H9 (cell line): ENCODE measurements around the gene ERF. TPM values are rescaled to one million over a fixed set of nuclear protein-coding genes. Genes with fewer than 3 reads are reported as not detected.

Experiments
- DNase-seq: peaks from one replicate; pipeline ENCODE4 v3.0.0-alpha.2; 2017
- H2AFZ ChIP-seq: one replicate; pipeline ENCODE4 v1.6.1; 2013; ENCODE audit warnings: mild to moderate bottlenecking, low read length, control low read depth, moderate library complexity
- H2AK5ac ChIP-seq: 2 replicates; pipeline ENCODE4 v1.6.1; 2013; ENCODE audit warnings: low read length, control low read depth, mixed read lengths; ENCODE audit not compliant: insufficient read length
- H2BK120ac ChIP-seq: one replicate; pipeline ENCODE4 v1.6.1; 2013; ENCODE audit warnings: low read depth, mild to moderate bottlenecking, low read length, control low read depth, inconsistent platforms; ENCODE audit not compliant: poor library complexity, severe bottlenecking
- H2BK12ac ChIP-seq: 2 replicates; pipeline ENCODE4 v1.6.1; 2013; ENCODE audit warnings: low read length, control low read depth, mixed read lengths, low read depth; ENCODE audit not compliant: insufficient read length
- H2BK15ac ChIP-seq: 2 replicates; pipeline ENCODE4 v1.6.1; 2013; ENCODE audit warnings: low read depth, low read length, control low read depth
- H2BK20ac ChIP-seq: one replicate; pipeline ENCODE4 v1.6.1; 2013; ENCODE audit warnings: low read depth, mild to moderate bottlenecking, low read length, control low read depth, inconsistent platforms; ENCODE audit not compliant: poor library complexity, severe bottlenecking
- H2BK5ac ChIP-seq: 2 replicates; pipeline ENCODE4 v1.6.1; 2013; ENCODE audit warnings: low read length, control low read depth, mixed read lengths; ENCODE audit not compliant: insufficient read length
- H3K14ac ChIP-seq: 2 replicates; pipeline ENCODE4 v1.6.1; 2013; ENCODE audit warnings: low read length, control low read depth; ENCODE audit not compliant: insufficient read depth
- H3K18ac ChIP-seq: 2 replicates; pipeline ENCODE4 v1.6.1; 2013; ENCODE audit warnings: low read depth, mild to moderate bottlenecking, mixed read lengths, low read length, control low read depth; ENCODE audit not compliant: insufficient read length
- H3K23ac ChIP-seq: 2 replicates; pipeline ENCODE4 v1.6.1; 2013; ENCODE audit warnings: low read length, control low read depth, mixed read lengths, low read depth; ENCODE audit not compliant: insufficient read length
- H3K23me2 ChIP-seq: 2 replicates; pipeline ENCODE4 v1.6.1; 2013; ENCODE audit warnings: low read depth, mild to moderate bottlenecking, mixed read lengths, low read length, control low read depth; ENCODE audit not compliant: insufficient read length, poor library complexity, severe bottlenecking
- H3K27ac ChIP-seq: 2 replicates; pipeline ENCODE4 v1.5.1; 2013; ENCODE audit warnings: low read length, control low read depth, mixed read lengths, low read depth; ENCODE audit not compliant: insufficient read length
- H3K27me3 ChIP-seq: 2 replicates; pipeline ENCODE4 v1.6.1; 2013; ENCODE audit warnings: low read length, control low read depth, inconsistent platforms; ENCODE audit not compliant: insufficient read depth
- H3K4ac ChIP-seq: 2 replicates; pipeline ENCODE4 v1.6.1; 2013; ENCODE audit warnings: low read depth, mild to moderate bottlenecking, control low read depth, inconsistent platforms, low read length, moderate library complexity
- H3K4me1 ChIP-seq: 2 replicates; pipeline ENCODE4 v1.6.1; 2013; ENCODE audit warnings: low read length, control low read depth, inconsistent platforms; ENCODE audit not compliant: insufficient read depth
- H3K4me2 ChIP-seq: 2 replicates; pipeline ENCODE4 v1.6.1; 2013; ENCODE audit warnings: low read length, control low read depth, mixed read lengths; ENCODE audit not compliant: insufficient read length, insufficient read depth
- H3K56ac ChIP-seq: 2 replicates; pipeline ENCODE4 v1.6.1; 2013; ENCODE audit warnings: low read depth, mild to moderate bottlenecking, mixed read lengths, low read length, control low read depth; ENCODE audit not compliant: insufficient read length
- H3K79me1 ChIP-seq: 2 replicates; pipeline ENCODE4 v1.6.1; 2013; ENCODE audit warnings: low read depth, mild to moderate bottlenecking, moderate library complexity, low read length, control low read depth, inconsistent platforms; ENCODE audit not compliant: insufficient read depth, poor library complexity, severe bottlenecking
- H3K79me2 ChIP-seq: 2 replicates; pipeline ENCODE4 v1.6.1; 2013; ENCODE audit warnings: low read length, control low read depth, inconsistent platforms; ENCODE audit not compliant: insufficient read depth
- H3K9ac ChIP-seq: 2 replicates; pipeline ENCODE4 v1.6.1; 2013; ENCODE audit warnings: low read length, control low read depth, mixed read lengths; ENCODE audit not compliant: insufficient read length; ENCODE audit errors: extremely low read depth
- H3K9me3 ChIP-seq: one replicate; pipeline ENCODE4 v1.6.1; 2013; ENCODE audit warnings: low read depth, low read length, inconsistent platforms; ENCODE audit not compliant: control insufficient read depth
- H3T11ph ChIP-seq: one replicate; pipeline ENCODE4 v1.6.1; 2013; ENCODE audit warnings: mild to moderate bottlenecking, low read length, control low read depth, inconsistent platforms
- H4K20me1 ChIP-seq: one replicate; pipeline ENCODE4 v1.6.1; 2013; ENCODE audit not compliant: control insufficient read depth, insufficient read length, insufficient read depth
- H4K5ac ChIP-seq: 2 replicates; pipeline ENCODE4 v1.6.1; 2013; ENCODE audit warnings: low read depth, mild to moderate bottlenecking, mixed read lengths, low read length, control low read depth; ENCODE audit not compliant: insufficient read length
- H4K8ac ChIP-seq: replicated peaks from 2 replicates; pipeline ENCODE4 v1.6.1; 2013; ENCODE audit warnings: low read length, control low read depth, mixed read lengths, low read depth; ENCODE audit not compliant: insufficient read length
- H4K91ac ChIP-seq: 2 replicates; pipeline ENCODE4 v1.6.1; 2013; ENCODE audit warnings: low read depth, mild to moderate bottlenecking, moderate library complexity, mixed read lengths, low read length, control low read depth; ENCODE audit not compliant: insufficient read length
- H3K27ac Mint-ChIP-seq, 3 experiments: 2 replicates in 2 of 3; 3 replicates in 1 of 3; pipeline ENCODE4 v1.8.0; 2020 to 2021; ENCODE audit warnings: mixed read lengths in 3 of 3, mild to moderate bottlenecking in 1 of 3, moderate library complexity in 1 of 3
- H3K27me3 Mint-ChIP-seq: 2 replicates; pipeline ENCODE4 v1.8.0; 2021; ENCODE audit warnings: low read depth, mild to moderate bottlenecking, moderate library complexity, mixed read lengths
- H3K36me3 Mint-ChIP-seq, 3 experiments: 2 replicates in 2 of 3; 3 replicates in 1 of 3; pipeline ENCODE4 v1.8.0; 2020 to 2021; ENCODE audit warnings: low read depth in 3 of 3, mixed read lengths in 3 of 3; ENCODE audit not compliant: insufficient read depth in 1 of 3
- H3K4me1 Mint-ChIP-seq, 2 experiments: 2 replicates each; pipeline ENCODE4 v1.8.0; 2020; ENCODE audit warnings: mixed read lengths in 2 of 2
- H3K4me3 Mint-ChIP-seq, 2 experiments: 2 replicates in 1 of 2; 3 replicates in 1 of 2; pipeline ENCODE4 v1.8.0; 2020 to 2021; ENCODE audit warnings: mild to moderate bottlenecking in 2 of 2, mixed read lengths in 2 of 2, moderate library complexity in 1 of 2
- H3K9me3 Mint-ChIP-seq, 2 experiments: 2 replicates in 1 of 2; 3 replicates in 1 of 2; pipeline ENCODE4 v1.8.0; 2020; ENCODE audit warnings: mild to moderate bottlenecking in 2 of 2, mixed read lengths in 2 of 2, moderate library complexity in 1 of 2
- WGBS: extraction: QIAGEN DNeasy Blood & Tissue Kit; methylation state at CpG from one replicate; pipeline ENCODE4 v1.1.7; 2013; ENCODE audit warnings: missing lambda C conversion rate, low lambda C conversion rate, mixed read lengths; ENCODE audit not compliant: insufficient read length; ENCODE audit errors: extremely low coverage; 5-methylcytosine and 5-hydroxymethylcytosine counted together
- total RNA-seq: library from RNA; stranded (reverse); gene quantifications from 2 replicates; pipeline ENCODE4 v1.2.1, GENCODE V29; 2021
- TF ChIP-seq, protein P1 (sequence below): fragments of 200-600 bp; sonication (generic); conservative IDR thresholded peaks from 3 replicates; pipeline ENCODE4 v1.8.0; 2021; ENCODE audit warnings: antibody characterized with exemption, mild to moderate bottlenecking

Gene ERF
- total RNA-seq, 1 experiment from 2014 or later: 126 TPM

DNA sequence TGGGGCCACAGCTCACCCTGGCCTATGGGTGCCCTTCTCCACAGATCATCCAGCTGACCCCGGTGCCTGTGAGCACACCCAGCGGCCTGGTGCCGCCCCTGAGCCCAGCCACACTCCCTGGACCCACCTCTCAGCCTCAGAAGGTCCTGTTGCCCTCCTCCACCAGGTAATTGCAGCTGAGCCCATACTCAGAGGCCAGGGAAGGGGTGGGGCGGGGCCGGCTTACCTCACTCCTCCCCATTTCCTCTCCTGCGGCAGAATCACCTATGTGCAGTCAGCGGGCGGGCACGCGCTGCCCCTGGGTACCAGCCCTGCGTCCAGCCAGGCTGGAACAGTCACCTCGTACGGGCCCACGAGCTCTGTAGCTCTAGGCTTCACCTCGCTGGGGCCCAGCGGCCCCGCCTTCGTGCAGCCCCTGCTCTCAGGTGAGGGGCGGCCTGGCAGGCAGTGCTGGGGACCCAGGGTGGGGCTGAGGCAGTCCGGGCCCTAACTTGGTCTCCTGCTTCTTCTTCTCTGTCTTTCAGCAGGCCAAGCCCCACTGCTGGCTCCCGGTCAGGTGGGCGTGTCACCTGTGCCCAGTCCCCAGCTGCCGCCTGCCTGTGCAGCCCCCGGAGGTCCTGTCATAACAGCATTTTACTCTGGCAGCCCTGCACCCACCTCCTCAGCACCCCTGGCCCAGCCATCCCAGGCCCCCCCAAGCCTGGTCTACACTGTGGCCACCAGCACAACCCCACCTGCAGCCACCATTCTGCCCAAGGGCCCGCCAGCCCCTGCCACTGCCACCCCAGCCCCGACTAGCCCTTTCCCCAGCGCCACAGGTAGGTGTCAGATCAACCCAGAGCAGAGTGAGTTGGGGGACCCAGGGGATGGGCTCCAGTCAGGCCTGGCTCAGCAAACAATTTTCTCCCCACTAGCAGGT is 37.4 kb upstream of the ERF start:
- no peak overlapping the region for H4K91ac ChIP-seq
- no CpG with 5 or more reads among the region's 27 CpGs for WGBS
- H4K5ac ChIP-seq: no peak overlapping the region
- no peak overlapping the region for H2BK5ac ChIP-seq
- no peak overlapping the region for H3K9ac ChIP-seq
- H3K18ac ChIP-seq: no peak overlapping the region
- TF ChIP-seq, protein P1, sequence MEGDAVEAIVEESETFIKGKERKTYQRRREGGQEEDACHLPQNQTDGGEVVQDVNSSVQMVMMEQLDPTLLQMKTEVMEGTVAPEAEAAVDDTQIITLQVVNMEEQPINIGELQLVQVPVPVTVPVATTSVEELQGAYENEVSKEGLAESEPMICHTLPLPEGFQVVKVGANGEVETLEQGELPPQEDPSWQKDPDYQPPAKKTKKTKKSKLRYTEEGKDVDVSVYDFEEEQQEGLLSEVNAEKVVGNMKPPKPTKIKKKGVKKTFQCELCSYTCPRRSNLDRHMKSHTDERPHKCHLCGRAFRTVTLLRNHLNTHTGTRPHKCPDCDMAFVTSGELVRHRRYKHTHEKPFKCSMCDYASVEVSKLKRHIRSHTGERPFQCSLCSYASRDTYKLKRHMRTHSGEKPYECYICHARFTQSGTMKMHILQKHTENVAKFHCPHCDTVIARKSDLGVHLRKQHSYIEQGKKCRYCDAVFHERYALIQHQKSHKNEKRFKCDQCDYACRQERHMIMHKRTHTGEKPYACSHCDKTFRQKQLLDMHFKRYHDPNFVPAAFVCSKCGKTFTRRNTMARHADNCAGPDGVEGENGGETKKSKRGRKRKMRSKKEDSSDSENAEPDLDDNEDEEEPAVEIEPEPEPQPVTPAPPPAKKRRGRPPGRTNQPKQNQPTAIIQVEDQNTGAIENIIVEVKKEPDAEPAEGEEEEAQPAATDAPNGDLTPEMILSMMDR: no peak
- H3K23ac ChIP-seq: no peak overlapping the region
- no peak overlapping the region for H3K27ac ChIP-seq
- H3K27me3 ChIP-seq: no peaks in the 10 kb centered on the region
- no peaks in the 10 kb centered on the region for H3K4me1 ChIP-seq
- no peak overlapping the region for H2BK12ac ChIP-seq
- H3K79me1 ChIP-seq: no peaks in the 10 kb centered on the region
- H3K9me3 ChIP-seq: no peaks in the 10 kb centered on the region
- no peaks in the 10 kb centered on the region for H3K9me3 Mint-ChIP-seq
- H2BK15ac ChIP-seq: no peak overlapping the region
- no peak overlapping the region for H2AK5ac ChIP-seq
- no peak overlapping the region for H3K4me2 ChIP-seq
- H3K4me1 Mint-ChIP-seq: peaks cover 3 to 39% of the 10 kb centered on the region in 2 experiments
- peak overlapping the region in 2 of 3 experiments; percentile 8 to 30; a peak in 2 of 7 replicates for H3K27ac Mint-ChIP-seq
- peaks cover 14 to 74% (median 62%) of the 10 kb centered on the region in 3 experiments; a peak in 6 of 7 replicates for H3K36me3 Mint-ChIP-seq
- no peaks in the 10 kb centered on the region for H3K79me2 ChIP-seq
- no peaks in the 10 kb centered on the region for H4K20me1 ChIP-seq
- H3K14ac ChIP-seq: no peak overlapping the region
- no peak overlapping the region for H3K4me3 Mint-ChIP-seq
- H3K4ac ChIP-seq: no peak overlapping the region
- H3K27me3 Mint-ChIP-seq: no peaks in the 10 kb centered on the region
- H3K23me2 ChIP-seq: peaks cover 3% of the 10 kb centered on the region
- H2BK120ac ChIP-seq: no peak overlapping the region
- no peak for DNase-seq
- no peak overlapping the region for H3K56ac ChIP-seq
- H2AFZ ChIP-seq: no peak overlapping the region
- H3T11ph ChIP-seq: no peak overlapping the region
- H2BK20ac ChIP-seq: no peak overlapping the region
- H4K8ac ChIP-seq: no peak overlapping the region
